K562 (cell line): ENCODE results near the gene STARD13. TPM values are rescaled to one million over a fixed set of nuclear protein-coding genes. Genes with fewer than 3 reads are reported as not detected.

Experiments
- ATAC-seq: fragments of 200-7000 bp; cut with Tn5 transposase; 3 replicates; pipeline ENCODE4 v1.9.1; 2020; ENCODE audit warnings: moderate library complexity
- BruUV-seq: library from RNA; stranded (reverse); fragments of 400-500 nt; replicated peaks from 2 replicates; lab custom pipeline; 2021; lab: Mats Ljungman, UMichigan
- CTCF ChIA-PET: fragments of 300-600 bp; formaldehyde crosslinking; extraction: SDS; loops from one replicate; lab custom pipeline; 2021; ENCODE audit warnings: low intra/inter-chr PET ratio; lab: Yijun Ruan, JAX
- POLR2A ChIA-PET: fragments of 300-600, 350-650 bp; sonication (Branson Sonifier 250); formaldehyde crosslinking; extraction: SDS; loops from one replicate; lab custom pipeline; 2021; ENCODE audit warnings: antibody characterized with exemption, inconsistent platforms; lab: Yijun Ruan, JAX
- DNase-seq, 4 experiments: peaks; one replicate each; pipeline versions ENCODE4 v3.0.0 to v3.0.0-alpha.2; 2011 to 2018; ENCODE audit warnings: low spot score in 3 of 4, mixed read lengths in 3 of 4; ENCODE audit errors: extremely low read depth in 1 of 4
- FAIRE-seq: peaks from 2 replicates; lab custom pipeline; 2011; peaks lifted over from hg19 to GRCh38; lab: Jason Lieb, UNC
- H2AFZ ChIP-seq: 2 replicates; pipeline ENCODE4 v1.6.0; 2011; ENCODE audit warnings: low read depth, low read length, control low read depth, inconsistent platforms
- H3K27ac ChIP-seq: fragments of 200-600 bp; 3 replicates; pipeline ENCODE4 v1.8.0; 2011; ENCODE audit warnings: low read depth, mild to moderate bottlenecking, control low read depth, inconsistent platforms, low read length, moderate library complexity, mixed read lengths; ENCODE audit errors: extremely low read depth
- H3K27me3 ChIP-seq, 2 experiments: fragments of 300-600 bp in 1 of 2; 2 replicates in 1 of 2; 3 replicates in 1 of 2; pipeline versions ENCODE4 v1.6.0 to v1.8.0; 2011; ENCODE audit warnings: inconsistent platforms in 2 of 2, low read length in 2 of 2, mild to moderate bottlenecking in 1 of 2, mixed read lengths in 1 of 2, moderate library complexity in 1 of 2; ENCODE audit not compliant: control insufficient read depth in 2 of 2, insufficient read depth in 2 of 2
- H3K36me3 ChIP-seq: fragments of 300-600 bp; 3 replicates; pipeline ENCODE4 v1.8.0; 2011; ENCODE audit warnings: mild to moderate bottlenecking, low read length, inconsistent platforms; ENCODE audit not compliant: control insufficient read depth, insufficient read depth
- H3K4me1 ChIP-seq, 2 experiments: fragments of 200-600 bp in 1 of 2; replicated peaks in 1 of 2; 2 replicates in 1 of 2; 3 replicates in 1 of 2; pipeline versions ENCODE4 v1.5.1 to v1.8.0; 2011; ENCODE audit warnings: inconsistent platforms in 2 of 2, low read length in 2 of 2, mild to moderate bottlenecking in 1 of 2, mixed read lengths in 1 of 2, moderate library complexity in 1 of 2; ENCODE audit not compliant: control insufficient read depth in 2 of 2, insufficient read depth in 2 of 2
- H3K4me2 ChIP-seq: 2 replicates; pipeline ENCODE4 v1.6.1; 2011; ENCODE audit warnings: low read length, control low read depth, inconsistent platforms, mixed read lengths; ENCODE audit not compliant: insufficient read depth
- H3K4me3 ChIP-seq: fragments of 200-600 bp; sonication (generic), shearing (Covaris generic); 2 replicates; pipeline ENCODE4 v1.5.1; 2016; ENCODE audit warnings: control low read depth, inconsistent platforms
- H3K79me2 ChIP-seq: fragments of 200-600 bp; 3 replicates; pipeline ENCODE4 v1.8.0; 2011; ENCODE audit warnings: low read length, inconsistent platforms; ENCODE audit not compliant: control insufficient read depth, insufficient read depth
- H3K9ac ChIP-seq, 2 experiments: 2 replicates each; pipeline versions ENCODE4 v1.6.0 to v1.6.1; 2011; ENCODE audit warnings: low read depth in 2 of 2, low read length in 2 of 2, control low read depth in 1 of 2, inconsistent platforms in 1 of 2, mild to moderate bottlenecking in 1 of 2, mixed read lengths in 1 of 2; ENCODE audit not compliant: insufficient read depth in 1 of 2
- H3K9me1 ChIP-seq: one replicate; pipeline ENCODE4 v1.6.0; 2011; ENCODE audit warnings: inconsistent platforms, mild to moderate bottlenecking, low read length, moderate library complexity; ENCODE audit not compliant: control insufficient read depth, insufficient read depth
- H3K9me3 ChIP-seq: replicated peaks from 2 replicates; pipeline ENCODE4 v1.5.1; 2011; ENCODE audit warnings: low read depth, low read length, inconsistent platforms; ENCODE audit not compliant: control insufficient read depth, insufficient read depth
- H4K20me1 ChIP-seq: replicated peaks from 2 replicates; pipeline ENCODE4 v1.6.1; 2011; ENCODE audit warnings: low read length, inconsistent platforms, mixed read lengths; ENCODE audit not compliant: control insufficient read depth, insufficient read depth
- CHD2 ChIP-seq: IDR thresholded peaks from 2 replicates; pipeline ENCODE4 v1.6.1; 2011; ENCODE audit warnings: low read depth, low read length
- FOXK1 ChIP-seq: sonication (generic); formaldehyde crosslinking; IDR thresholded peaks from 2 replicates; pipeline ENCODE4 v1.8.0; 2022; ENCODE audit warnings: missing genetic modification reagents, mild to moderate bottlenecking, borderline replicate concordance
- RUNX1 ChIP-seq: sonication (generic); IDR thresholded peaks from 2 replicates; pipeline ENCODE4 v1.6.1; 2016; ENCODE audit warnings: antibody characterized with exemption, low read depth
- ZNF395 ChIP-seq: fragments of 200-800 bp; sonication (Bioruptor generic); IDR thresholded peaks from 2 replicates; pipeline ENCODE4 v1.6.1; 2017; ENCODE audit warnings: missing genetic modification characterization, missing compliant biosample characterization
- WGBS: fragments of 100-300 bp; shearing (Covaris generic); methylation state at CpG from one replicate; pipeline ENCODE4 v1.1.6; 2016; ENCODE audit warnings: low coverage, mixed read lengths; ENCODE audit not compliant: insufficient coverage; ENCODE audit errors: missing lambda C conversion rate; 5-methylcytosine and 5-hydroxymethylcytosine counted together
- in situ Hi-C: fragments of 300-500 bp; cut with MboI; formaldehyde crosslinking; loops from 4 replicates; pipeline ENCODE4 v1.15.0; 2018; ENCODE audit warnings: inconsistent platforms, mixed read lengths
- intact Hi-C: fragments of 100-400 bp; cut with micrococcal nuclease; formaldehyde crosslinking; loops from 2 replicates; pipeline ENCODE4 v1.14.2; 2022
- polyA plus RNA-seq, 8 experiments: library from polyadenylated mRNA; depleted of rRNA in 4 of 8; stranded (reverse) in 5 of 8; unstranded in 3 of 8; fragments of >200 nt; fragmentation: Nextera tagmentation in 2 of 8; fragmentation: Illumina TruSeq in 1 of 8; extraction: Ambion mirVana in 2 of 8; extraction: Trizol in 1 of 8; gene quantifications; 2 replicates each; pipeline versions ENCODE4 v1.2.1 to v1.2.3, GENCODE V29; 2011 to 2014; ENCODE audit warnings: inconsistent platforms in 1 of 8, missing spikeins in 1 of 8
- total RNA-seq, 7 experiments: library from RNA; depleted of rRNA in 6 of 7; stranded (reverse); fragments of >200 nt in 6 of 7; fragmentation: Illumina TruSeq in 2 of 7; extraction: Trizol in 2 of 7; gene quantifications; 2 replicates each; pipeline versions ENCODE4 v1.2.1 to v1.2.3, GENCODE V29; 2011 to 2021; ENCODE audit warnings: low replicate concordance in 1 of 7
- TF ChIP-seq, protein P1 (sequence below): IDR thresholded peaks from 2 replicates; pipeline ENCODE4 v1.6.1; 2011; ENCODE audit not compliant: insufficient read length; ENCODE audit errors: extremely low read depth

The STARD13 gene
- total and polyA plus RNA-seq, 9 of the 15 experiments (the other 6 are each of a cell fraction or from before 2014, with no cell fraction given): 0.11 TPM; not detected in 8

GRCh38 chr13:33195693-33196464 lies 89.7 kb downstream of the STARD13 start (continued):
- TF ChIP-seq CHD2: no peak

- Histone ChIP-seq H3K27ac (no peak overlapping the region), H3K27me3 (no peaks in the 10 kb centered on the region), H4K20me1 (no peaks in the 10 kb centered on the region), H3K79me2 (no peaks in the 10 kb centered on the region), H2AFZ (no peak overlapping the region), H3K4me2 (no peak overlapping the region), H3K36me3 (no peaks in the 10 kb centered on the region), H3K4me3 (no peak overlapping the region), H3K9ac (no peak overlapping the region), H3K9me1 (no peaks in the 10 kb centered on the region), H3K9me3 (no peaks in the 10 kb centered on the region), H3K4me1 (no peaks in the 10 kb centered on the region; a peak in 1 of 5 replicates)
- intact Hi-C loops: no loop called here
- DNase-seq (no peak), ATAC-seq (no peak), FAIRE-seq (no peak)
- ChIA-PET CTCF (no interaction called here), POLR2A (no interaction called here)
- no TSS peak for BruUV-seq
- in situ Hi-C loops: no loop called here
- TF ChIP-seq FOXK1 (CRISPR knock-in tag) (no peak), RUNX1 (no peak), ZNF395 (no peak)
- TF ChIP-seq, protein P1, sequence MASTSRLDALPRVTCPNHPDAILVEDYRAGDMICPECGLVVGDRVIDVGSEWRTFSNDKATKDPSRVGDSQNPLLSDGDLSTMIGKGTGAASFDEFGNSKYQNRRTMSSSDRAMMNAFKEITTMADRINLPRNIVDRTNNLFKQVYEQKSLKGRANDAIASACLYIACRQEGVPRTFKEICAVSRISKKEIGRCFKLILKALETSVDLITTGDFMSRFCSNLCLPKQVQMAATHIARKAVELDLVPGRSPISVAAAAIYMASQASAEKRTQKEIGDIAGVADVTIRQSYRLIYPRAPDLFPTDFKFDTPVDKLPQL: no peak
- 10% methylated on average over 8 of the region's 8 CpGs for WGBS
Measured at GRCh38 chr13:33194820-33195692, 90.5 kb downstream of the STARD13 start.
